Gastrocnemius medialis (tissue), 4 donors: ENCODE measurements around the gene TTC28. TPM values are rescaled to one million over a fixed set of nuclear protein-coding genes. Genes with fewer than 3 reads are reported as not detected.

Experiments
- ATAC-seq, 2 donors: fragments of 150-250 bp; one replicate each; pipeline ENCODE4 v1.9.1; 2016
- DNase-seq, 2 donors: peaks; one replicate each; pipeline ENCODE4 v3.0.0-alpha.2; 2019
- H3K27ac ChIP-seq, 4 donors: fragments of 200-600 bp; sonication (generic); 1 replicate in 1 of 4; 2 replicates in 3 of 4; pipeline ENCODE4 v1.5.1; 2016 to 2018; ENCODE audit warnings: mild to moderate bottlenecking in 2 of 4, moderate library complexity in 1 of 4
- H3K27me3 ChIP-seq, 3 donors: fragments of 200-600 bp; sonication (generic) in 2 of 3; 1 replicate in 1 of 3; 2 replicates in 2 of 3; pipeline versions ENCODE4 v1.5.1 to v1.6.0; 2016 to 2019; ENCODE audit warnings: mild to moderate bottlenecking in 1 of 3, moderate library complexity in 1 of 3
- H3K36me3 ChIP-seq, 2 donors: fragments of 200-600 bp; sonication (generic) in 1 of 2; one replicate each; pipeline ENCODE4 v1.5.1; 2017 to 2018
- H3K4me1 ChIP-seq, 2 donors: fragments of 200-600 bp; sonication (generic) in 1 of 2; one replicate each; pipeline ENCODE4 v1.5.1; 2016 to 2017; ENCODE audit warnings: mild to moderate bottlenecking in 2 of 2
- H3K4me3 ChIP-seq, 4 donors: fragments of 200-600 bp; sonication (generic) in 3 of 4; 1 replicate in 1 of 4; 2 replicates in 3 of 4; pipeline ENCODE4 v1.5.1; 2016 to 2019; ENCODE audit warnings: mild to moderate bottlenecking in 2 of 4
- H3K9me3 ChIP-seq, 3 donors: fragments of 200-600 bp; sonication (generic) in 2 of 3; 1 replicate in 1 of 3; 2 replicates in 2 of 3; pipeline ENCODE4 v1.5.1; 2016 to 2019
- CTCF ChIP-seq, 5 experiments: fragments of 450-650 bp in 3 of 5; fragments of 200-600 bp in 2 of 5; sonication (generic) in 2 of 5; IDR thresholded peaks in 4 of 5; conservative IDR thresholded peaks in 1 of 5; 1 replicate in 4 of 5; 2 replicates in 1 of 5; pipeline ENCODE4 v1.5.1; 2016 to 2019; ENCODE audit warnings: antibody characterized with exemption in 5 of 5, mild to moderate bottlenecking in 3 of 5, moderate library complexity in 3 of 5
- POLR2A ChIP-seq, 2 donors: fragments of 450-650 bp; IDR thresholded peaks; one replicate each; pipeline ENCODE4 v1.6.1; 2017; ENCODE audit warnings: antibody characterized with exemption in 2 of 2, mild to moderate bottlenecking in 2 of 2, moderate library complexity in 2 of 2
- in situ Hi-C, 4 donors: fragments of 200-750 bp; cut with MboI; loops; one replicate each; pipeline versions ENCODE4 v1.15.0 to v1.8.0; 2017; ENCODE audit warnings: low sequenced_read_pairs in 4 of 4
- intact Hi-C: fragments of 100-400 bp; cut with DNase I; formaldehyde crosslinking; loops from one replicate; pipeline ENCODE4 v1.15.1; 2023; ENCODE audit warnings: low total_unique reads
- total RNA-seq, 4 donors: library from RNA; depleted of rRNA; stranded (reverse); fragments of >200 nt; gene quantifications; one replicate each; pipeline versions ENCODE4 v1.1.0 to v1.2.3, GENCODE V29; 2016

TTC28 gene
- total RNA-seq, 4 donors from 2014 or later: 6.3 to 18.1 (median 8.4) TPM

GRCh38 chr22:28259774-28260312 is 419.8 kb downstream of the TTC28 start:
- H3K36me3 ChIP-seq: no peaks in the 10 kb centered on the region
- in situ Hi-C loops (no loop called here), intact Hi-C loops (loop anchor here (10.0 kb wide), 1 partner anchor 205 kb away; no protein-coding TSS in a partner anchor)
- no peak for ATAC-seq
- H3K27ac ChIP-seq: no peak overlapping the region
- H3K27me3 ChIP-seq: no peaks in the 10 kb centered on the region
- peaks cover 0 to 5% of the 10 kb centered on the region in 2 donors for H3K4me1 ChIP-seq
- no peak overlapping the region for H3K4me3 ChIP-seq
- no peak for TF ChIP-seq CTCF (IDR thresholded peaks at IDR 0.05 in 4 of 5, conservative IDR thresholded peaks at IDR 0.05 in 1 of 5)
- no peak for TF ChIP-seq POLR2A (IDR thresholded peaks at IDR 0.05)
- H3K9me3 ChIP-seq: no peaks in the 10 kb centered on the region
- no peak for DNase-seq

GRCh38 chr22:28254396-28254795 is 425.2 kb downstream of the TTC28 start:
- H3K4me3 ChIP-seq: no peak overlapping the region
- DNase-seq (no peak), ATAC-seq (no peak)
- no peaks in the 10 kb centered on the region for H3K36me3 ChIP-seq
- intact Hi-C loops: no loop called here
- in situ Hi-C loops: no loop called here
- no peak overlapping the region for H3K27ac ChIP-seq
- no peak for TF ChIP-seq CTCF (IDR thresholded peaks at IDR 0.05 in 4 of 5, conservative IDR thresholded peaks at IDR 0.05 in 1 of 5)
- no peak for TF ChIP-seq POLR2A (IDR thresholded peaks at IDR 0.05)
- peaks cover 8 to 17% of the 10 kb centered on the region in 2 donors for H3K4me1 ChIP-seq
- no peaks in the 10 kb centered on the region for H3K27me3 ChIP-seq
- no peaks in the 10 kb centered on the region for H3K9me3 ChIP-seq

- H3K4me1 ChIP-seq: peaks cover 20 to 28% of the 10 kb centered on the region in 2 donors
- no peak overlapping the region for H3K27ac ChIP-seq
- H3K4me3 ChIP-seq: no peak overlapping the region
- no peaks in the 10 kb centered on the region for H3K9me3 ChIP-seq
- intact Hi-C loops (no loop called here), in situ Hi-C loops (no loop called here)
- no peak for TF ChIP-seq POLR2A (IDR thresholded peaks at IDR 0.05)
- TF ChIP-seq CTCF (IDR thresholded peaks at IDR 0.05 in 4 of 5, conservative IDR thresholded peaks at IDR 0.05 in 1 of 5): no peak
- H3K27me3 ChIP-seq: no peaks in the 10 kb centered on the region
- no peak for DNase-seq
- no peak for ATAC-seq
- H3K36me3 ChIP-seq: no peaks in the 10 kb centered on the region
These were observed 427.1 kb downstream of the TTC28 start for GRCh38 chr22:28252539-28252938.

- intact Hi-C loops (no loop called here), in situ Hi-C loops (no loop called here)
- TF ChIP-seq POLR2A (IDR thresholded peaks at IDR 0.05): no peak
- no peak for TF ChIP-seq CTCF (IDR thresholded peaks at IDR 0.05 in 4 of 5, conservative IDR thresholded peaks at IDR 0.05 in 1 of 5)
- Histone ChIP-seq H3K9me3 (no peaks in the 10 kb centered on the region), H3K27ac (no peak overlapping the region), H3K27me3 (no peaks in the 10 kb centered on the region), H3K4me1 (peaks cover 43 to 45% of the 10 kb centered on the region in 2 donors), H3K36me3 (no peaks in the 10 kb centered on the region), H3K4me3 (no peak overlapping the region)
- DNase-seq (no peak), ATAC-seq (no peak)
These were observed 429.5 kb downstream of the TTC28 start for GRCh38 chr22:28250036-28250695.
